HepG2 (cell line): ENCODE results near the gene FGD6. TPM values are rescaled to one million over a fixed set of nuclear protein-coding genes. Genes with fewer than 3 reads are reported as not detected.

Experiments used
- ATAC-seq: fragments of 200-7000 bp; cut with Tn5 transposase; 3 replicates; pipeline ENCODE4 v1.9.1; 2020; ENCODE audit warnings: mild to moderate bottlenecking, moderate library complexity
- BruUV-seq: library from RNA; stranded (reverse); fragments of 400-500 nt; replicated peaks from 2 replicates; lab custom pipeline; 2021; lab: Mats Ljungman, UMichigan
- CTCF ChIA-PET: fragments of 300-600 bp; formaldehyde crosslinking; extraction: SDS; loops from one replicate; lab custom pipeline; 2021; ENCODE audit warnings: low total read pairs, inconsistent platforms, low intra/inter-chr PET ratio; lab: Yijun Ruan, JAX
- POLR2A ChIA-PET: fragments of 350-600 bp; sonication (Branson Sonifier 250); formaldehyde crosslinking; loops from one replicate; lab custom pipeline; 2020; ENCODE audit warnings: antibody characterized with exemption, inconsistent platforms; lab: Yijun Ruan, JAX
- DNase-seq: peaks from one replicate; pipeline ENCODE4 v3.0.0-alpha.2; 2015; ENCODE audit warnings: low spot score
- FAIRE-seq: peaks from 3 replicates; lab custom pipeline; 2011; peaks lifted over from hg19 to GRCh38; lab: Jason Lieb, UNC
- H2AFZ ChIP-seq: one replicate; pipeline ENCODE4 v1.6.1; 2011; ENCODE audit warnings: low read length, inconsistent platforms
- H3K27ac ChIP-seq: fragments of 300-600 bp; 3 replicates; pipeline ENCODE4 v1.8.0; 2011; ENCODE audit warnings: mixed run types, mild to moderate bottlenecking, mixed read lengths, low read length, inconsistent platforms; ENCODE audit not compliant: insufficient read depth; ENCODE audit errors: extremely low read length
- H3K27me3 ChIP-seq, 2 experiments: fragments of 200-600 bp in 1 of 2; 2 replicates in 1 of 2; 3 replicates in 1 of 2; pipeline versions ENCODE4 v1.6.0 to v1.8.0; 2011; ENCODE audit warnings: low read length in 2 of 2, mild to moderate bottlenecking in 2 of 2, moderate library complexity in 2 of 2, inconsistent platforms in 1 of 2; ENCODE audit not compliant: insufficient read depth in 2 of 2, control insufficient read depth in 1 of 2
- H3K36me3 ChIP-seq, 2 experiments: fragments of 200-600 bp in 1 of 2; replicated peaks in 1 of 2; 2 replicates in 1 of 2; 3 replicates in 1 of 2; pipeline versions ENCODE4 v1.5.1 to v1.8.0; 2011; ENCODE audit warnings: low read length in 2 of 2, inconsistent platforms in 1 of 2; ENCODE audit not compliant: insufficient read depth in 2 of 2, control insufficient read depth in 1 of 2
- H3K4me1 ChIP-seq: 2 replicates; pipeline ENCODE4 v1.5.1; 2012; ENCODE audit warnings: low read length, inconsistent platforms; ENCODE audit not compliant: insufficient read depth
- H3K4me2 ChIP-seq: 2 replicates; pipeline ENCODE4 v1.6.0; 2011; ENCODE audit warnings: low read depth, low read length, inconsistent platforms
- H3K4me3 ChIP-seq, 3 experiments: fragments of 200-600 bp in 1 of 3; sonication (generic), shearing (Covaris generic) in 1 of 3; replicated peaks in 1 of 3; 2 replicates each; pipeline ENCODE4 v1.5.1; 2011 to 2016; ENCODE audit warnings: low read length in 3 of 3, inconsistent platforms in 2 of 3, low read depth in 2 of 3, mild to moderate bottlenecking in 2 of 3, control low read depth in 1 of 3, mixed read lengths in 1 of 3; ENCODE audit not compliant: insufficient read depth in 1 of 3
- H3K79me2 ChIP-seq: one replicate; pipeline ENCODE4 v1.6.1; 2011; ENCODE audit warnings: low read length, inconsistent platforms; ENCODE audit not compliant: insufficient read depth
- H3K9ac ChIP-seq: 2 replicates; pipeline ENCODE4 v1.6.0; 2011; ENCODE audit warnings: mild to moderate bottlenecking, low read depth, low read length, inconsistent platforms; ENCODE audit not compliant: insufficient read depth
- H3K9me3 ChIP-seq: 2 replicates; pipeline ENCODE4 v1.5.1; 2012; ENCODE audit warnings: mild to moderate bottlenecking, low read length
- H4K20me1 ChIP-seq: 2 replicates; pipeline ENCODE4 v1.6.0; 2011; ENCODE audit warnings: inconsistent platforms, mild to moderate bottlenecking, low read length, moderate library complexity; ENCODE audit not compliant: insufficient read depth
- ELF4 ChIP-seq: sonication (generic); formaldehyde crosslinking; IDR thresholded peaks from 2 replicates; pipeline ENCODE4 v1.5.0; 2020; ENCODE audit warnings: missing genetic modification reagents, mild to moderate bottlenecking, moderate library complexity, borderline replicate concordance
- ESRRA ChIP-seq: sonication (generic); formaldehyde crosslinking; IDR thresholded peaks from 2 replicates; pipeline ENCODE4 v1.5.1; 2020; ENCODE audit warnings: mild to moderate bottlenecking, low read depth, missing genetic modification reagents
- MIER2 ChIP-seq: IDR thresholded peaks from 2 replicates; pipeline ENCODE4 v1.6.1; 2016; ENCODE audit warnings: missing biosample characterization, missing genetic modification reagents
- PITX1 ChIP-seq: sonication (generic); formaldehyde crosslinking; IDR thresholded peaks from 2 replicates; pipeline ENCODE4 v1.5.1; 2020; ENCODE audit warnings: mild to moderate bottlenecking, missing genetic modification reagents
- RAD51 ChIP-seq: fragments of 450-650 bp; IDR thresholded peaks from 2 replicates; pipeline ENCODE4 v1.6.1; 2016; ENCODE audit warnings: borderline replicate concordance
- ZFP36L2 ChIP-seq: sonication (generic); formaldehyde crosslinking; IDR thresholded peaks from 2 replicates; pipeline ENCODE4 v1.4.0; 2020; ENCODE audit warnings: missing genetic modification reagents
- ZNF326 ChIP-seq: sonication (generic); formaldehyde crosslinking; IDR thresholded peaks from 2 replicates; pipeline ENCODE4 v1.4.0; 2020; ENCODE audit warnings: missing genetic modification reagents, borderline replicate concordance
- ZNF674 ChIP-seq: sonication (generic); formaldehyde crosslinking; IDR thresholded peaks from 2 replicates; pipeline ENCODE4 v1.5.0; 2020; ENCODE audit warnings: low read depth, mild to moderate bottlenecking, missing genetic modification reagents
- ZXDC ChIP-seq: sonication (generic); formaldehyde crosslinking; IDR thresholded peaks from 2 replicates; pipeline ENCODE4 v1.5.0; 2020; ENCODE audit warnings: mild to moderate bottlenecking, missing genetic modification reagents
- WGBS: methylation state at CpG from one replicate; pipeline ENCODE4 v1.1.6; 2017; ENCODE audit warnings: low lambda C conversion rate; 5-methylcytosine and 5-hydroxymethylcytosine counted together
- in situ Hi-C: cut with HindIII; loops from 2 replicates; pipeline ENCODE4 v1.10.0; 2017; ENCODE audit warnings: low pct_unique_long_range_greater_than_20kb; ENCODE audit not compliant: extremely low pct_ligation_motif_present
- intact Hi-C: fragments of 100-400 bp; cut with micrococcal nuclease; formaldehyde crosslinking; loops from one replicate; pipeline ENCODE4 v1.10.0; 2022; ENCODE audit not compliant: unreplicated experiment
- polyA plus RNA-seq, 8 experiments: library from polyadenylated mRNA; depleted of rRNA in 3 of 8; stranded (reverse) in 7 of 8; unstranded in 1 of 8; fragments of >200 nt; fragmentation: Illumina TruSeq in 4 of 8; extraction: Trizol in 4 of 8; gene quantifications; 2 replicates each; pipeline versions ENCODE4 v1.2.1 to v1.2.3, GENCODE V29; 2011 to 2016; ENCODE audit warnings: low read depth in 4 of 8, missing spikeins in 1 of 8, mixed read lengths in 1 of 8; ENCODE audit not compliant: insufficient read depth in 1 of 8
- total RNA-seq, 5 experiments: library from RNA; depleted of rRNA; stranded (reverse); fragments of >200 nt; fragmentation: Illumina TruSeq; extraction: Trizol; gene quantifications; 2 replicates each; pipeline ENCODE4 v1.2.3, GENCODE V29; 2016; ENCODE audit warnings: low read depth in 1 of 5

Gene FGD6
- total and polyA plus RNA-seq, 2 of the 13 experiments (the other 11 are each of a cell fraction or from before 2014, with no cell fraction given): 2.2 to 4.3 TPM

DNA sequence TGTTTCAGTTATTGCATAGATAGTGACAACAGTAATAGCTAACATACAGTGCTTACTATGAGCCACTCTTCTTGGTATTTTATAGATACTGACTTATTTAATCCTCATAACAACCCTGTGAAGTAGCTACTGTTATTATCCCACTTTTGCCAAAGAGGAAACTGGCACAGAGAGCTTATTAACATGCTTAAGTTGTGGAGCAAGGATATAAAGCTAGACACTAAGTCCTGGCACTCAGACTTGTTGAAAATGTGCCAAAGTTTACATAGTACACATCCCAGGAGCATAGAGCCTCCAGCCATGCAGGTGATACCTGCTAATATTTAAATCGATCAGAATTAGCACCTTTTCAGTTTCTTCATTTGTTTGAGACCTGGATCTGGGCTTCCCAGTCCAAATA, 42.1 kb upstream of the FGD6 start:
- no peak overlapping the region for H3K4me2 ChIP-seq
- no peaks in the 10 kb centered on the region for H4K20me1 ChIP-seq
- H3K79me2 ChIP-seq: no peaks in the 10 kb centered on the region
- WGBS: 27% methylated on average over 1 of the region's 1 CpG
- H3K36me3 ChIP-seq: peaks cover 12 to 45% of the 10 kb centered on the region in 2 experiments; a peak in 4 of 5 replicates
- no peak overlapping the region for H3K9ac ChIP-seq
- in situ Hi-C loops: no loop called here
- TF ChIP-seq RAD51 (no peak), ZFP36L2 (CRISPR knock-in tag) (no peak), ELF4 (CRISPR knock-in tag) (no peak), MIER2 (no peak), ZNF326 (CRISPR knock-in tag) (no peak), ZNF674 (no peak), ZXDC (CRISPR knock-in tag) (no peak), ESRRA (CRISPR knock-in tag) (no peak), PITX1 (CRISPR knock-in tag) (no peak)
- TF ChIP-seq, all 625 proteins: peak for 0
- no peak for FAIRE-seq
- CTCF ChIA-PET: no interaction called here
- no peak for ATAC-seq
- BruUV-seq: no TSS peak
- Histone ChIP-seq H2AFZ (no peak overlapping the region), H3K9me3 (no peaks in the 10 kb centered on the region), H3K27me3 (no peaks in the 10 kb centered on the region), H3K4me3 (no peak overlapping the region), H3K27ac (no peak overlapping the region), H3K4me1 (no peaks in the 10 kb centered on the region)
- intact Hi-C loops: no loop called here
- POLR2A ChIA-PET: no interaction called here
- no peak for DNase-seq
